GM19099 (cell line): ENCODE data around the gene PNKD.

ENCODE experiments used
- POLR2A ChIP-seq: IDR thresholded peaks from 3 replicates; pipeline ENCODE4 v1.6.1; 2011; ENCODE audit warnings: low read depth; ENCODE audit not compliant: insufficient read length; ENCODE audit errors: extremely low read depth

Gene PNKD

GRCh38 chr2:218325566-218326160, 55.3 kb downstream of the PNKD start:
- TF ChIP-seq POLR2A: no peak

GRCh38 chr2:218326315-218326714, 56.0 kb downstream of the PNKD start:
- TF ChIP-seq POLR2A: no peak

- no peak for TF ChIP-seq POLR2A
Measured at GRCh38 chr2:218327451-218328210, 57.3 kb downstream of the PNKD start.

- no peak for TF ChIP-seq POLR2A
Measured at GRCh38 chr2:218328294-218328693, 58.0 kb downstream of the PNKD start.

- TF ChIP-seq POLR2A: peak; percentile 35
Measured at GRCh38 chr2:218329027-218329825, 58.9 kb downstream of the PNKD start.

- TF ChIP-seq POLR2A: peak; percentile 62
Measured at GRCh38 chr2:218329826-218330593, 59.7 kb downstream of the PNKD start.

- no peak for TF ChIP-seq POLR2A
Measured at GRCh38 chr2:218331745-218332144, 61.4 kb downstream of the PNKD start.

GRCh38 chr2:218332288-218332687, 62.0 kb downstream of the PNKD start:
- no peak for TF ChIP-seq POLR2A

- TF ChIP-seq POLR2A: no peak
Measured at GRCh38 chr2:218332920-218333645, 62.8 kb downstream of the PNKD start.

GRCh38 chr2:218334531-218334930, 64.2 kb downstream of the PNKD start:
- TF ChIP-seq POLR2A: no peak

- TF ChIP-seq POLR2A: no peak
Measured at GRCh38 chr2:218340656-218341055, 70.3 kb downstream of the PNKD start.

GRCh38 chr2:218341381-218341780, 71.1 kb downstream of the PNKD start:
- TF ChIP-seq POLR2A: no peak

- TF ChIP-seq POLR2A: no peak
Measured at GRCh38 chr2:218342837-218343236, 72.5 kb downstream of the PNKD start.

GRCh38 chr2:218343591-218343990, 73.3 kb downstream of the PNKD start:
- no peak for TF ChIP-seq POLR2A
